Measurements from ENCODE around the gene GALNS.

- TF ChIP-seq POLR2A (IDR thresholded peaks at IDR 0.05) (no peak), CTCF (IDR thresholded peaks at IDR 0.05 in 8 of 11, conservative IDR thresholded peaks at IDR 0.05 in 3 of 11) (no peak), POLR2AphosphoS5 (IDR thresholded peaks at IDR 0.05) (no peak)
Observed at GRCh38 chr16:88764080-88764479, 92.7 kb downstream of the GALNS start.
